DOHH2 (cell line): ENCODE data around the gene LSP1.

Experiments used
- EZH2phosphoT487 ChIP-seq: fragments of 200-600 bp; sonication (generic); IDR thresholded peaks from 2 replicates; pipeline ENCODE4 v1.6.1; 2017; ENCODE audit warnings: borderline replicate concordance, mild to moderate bottlenecking, antibody characterized with exemption, low read length, moderate library complexity, mixed read lengths
- TF ChIP-seq, protein P1 (sequence below): fragments of 200-600 bp; sonication (generic); IDR thresholded peaks from one replicate; pipeline ENCODE4 v1.5.1; 2014; ENCODE audit warnings: antibody characterized with exemption, mild to moderate bottlenecking, low read depth, low read length; ENCODE audit not compliant: poor library complexity, severe bottlenecking

DNA sequence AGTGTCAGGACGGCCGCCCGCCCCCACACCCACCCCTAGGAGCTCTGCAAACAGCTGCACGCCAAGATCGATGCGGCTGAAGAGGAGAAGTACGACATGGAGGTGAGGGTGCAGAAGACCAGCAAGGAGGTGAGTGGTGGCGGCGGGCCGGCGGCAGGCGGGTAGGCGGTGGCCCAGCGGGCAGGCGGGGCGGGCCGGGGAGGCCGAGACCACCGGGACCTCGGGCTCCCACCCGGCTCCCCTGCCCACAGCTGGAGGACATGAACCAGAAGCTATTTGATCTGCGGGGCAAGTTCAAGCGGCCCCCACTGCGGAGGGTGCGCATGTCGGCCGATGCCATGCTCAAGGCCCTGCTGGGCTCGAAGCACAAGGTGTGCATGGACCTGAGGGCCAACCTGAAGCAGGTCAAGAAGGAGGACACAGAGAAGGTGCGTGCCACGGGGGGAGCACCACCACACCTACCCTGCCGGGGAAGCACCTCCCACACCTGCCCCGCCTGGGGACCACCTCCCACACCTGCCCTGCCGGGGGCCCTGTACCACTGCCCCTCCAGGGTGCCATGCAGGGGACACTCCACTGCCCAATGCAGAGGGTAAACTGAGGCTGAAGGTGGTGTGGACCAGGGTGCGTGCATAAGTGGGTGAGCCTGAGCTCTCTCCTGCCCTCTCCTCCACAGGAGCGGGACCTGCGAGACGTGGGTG lies 12.0 kb upstream of the LSP1 start:
- TF ChIP-seq, protein P1, sequence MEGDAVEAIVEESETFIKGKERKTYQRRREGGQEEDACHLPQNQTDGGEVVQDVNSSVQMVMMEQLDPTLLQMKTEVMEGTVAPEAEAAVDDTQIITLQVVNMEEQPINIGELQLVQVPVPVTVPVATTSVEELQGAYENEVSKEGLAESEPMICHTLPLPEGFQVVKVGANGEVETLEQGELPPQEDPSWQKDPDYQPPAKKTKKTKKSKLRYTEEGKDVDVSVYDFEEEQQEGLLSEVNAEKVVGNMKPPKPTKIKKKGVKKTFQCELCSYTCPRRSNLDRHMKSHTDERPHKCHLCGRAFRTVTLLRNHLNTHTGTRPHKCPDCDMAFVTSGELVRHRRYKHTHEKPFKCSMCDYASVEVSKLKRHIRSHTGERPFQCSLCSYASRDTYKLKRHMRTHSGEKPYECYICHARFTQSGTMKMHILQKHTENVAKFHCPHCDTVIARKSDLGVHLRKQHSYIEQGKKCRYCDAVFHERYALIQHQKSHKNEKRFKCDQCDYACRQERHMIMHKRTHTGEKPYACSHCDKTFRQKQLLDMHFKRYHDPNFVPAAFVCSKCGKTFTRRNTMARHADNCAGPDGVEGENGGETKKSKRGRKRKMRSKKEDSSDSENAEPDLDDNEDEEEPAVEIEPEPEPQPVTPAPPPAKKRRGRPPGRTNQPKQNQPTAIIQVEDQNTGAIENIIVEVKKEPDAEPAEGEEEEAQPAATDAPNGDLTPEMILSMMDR, result no peak
- no peak for TF ChIP-seq EZH2phosphoT487
